ENCODE measurements around the gene IFI44. TPM values are rescaled to one million over a fixed set of nuclear protein-coding genes. Genes with fewer than 3 reads are reported as not detected.

IFI44 gene
- total and polyA plus RNA-seq, 2 experiments from 2014 or later: not detected

- H3K4me2 ChIP-seq: no peak overlapping the region
- peaks cover 8% of the 10 kb centered on the region; the same call in 2 of the 3 replicates for H3K9me3 Mint-ChIP-seq
- H4K20me1 ChIP-seq (replicated peaks; ENCODE audit: insufficient read depth): no peaks in the 10 kb centered on the region
- no peak overlapping the region for H3K4me3 ChIP-seq
- H3K79me2 ChIP-seq (replicated peaks; ENCODE audit: insufficient read depth): no peaks in the 10 kb centered on the region
- no peaks in the 10 kb centered on the region for H3K4me1 Mint-ChIP-seq
- H3K27me3 ChIP-seq (ENCODE audit: insufficient read depth): no peaks in the 10 kb centered on the region
- no peak overlapping the region for H3K27ac ChIP-seq (ENCODE audit: low read depth)
- H3K27ac Mint-ChIP-seq: no peak overlapping the region
- no peaks in the 10 kb centered on the region for H3K36me3 ChIP-seq (ENCODE audit: insufficient read depth)
- H3K27me3 Mint-ChIP-seq (ENCODE audit: insufficient read depth, low read depth, poor library complexity): no peaks in the 10 kb centered on the region
- H3K4me3 Mint-ChIP-seq: no peak overlapping the region
- no peak for ATAC-seq
- no peak for DNase-seq (ENCODE audit: low spot score)
- TF ChIP-seq ZNF114 (CRISPR knock-in tag; IDR thresholded peaks at IDR 0.05): no peak
- TF ChIP-seq ZNF331 (CRISPR knock-in tag; IDR thresholded peaks at IDR 0.05; ENCODE audit: low read depth): no peak
- TF ChIP-seq, protein P1, sequence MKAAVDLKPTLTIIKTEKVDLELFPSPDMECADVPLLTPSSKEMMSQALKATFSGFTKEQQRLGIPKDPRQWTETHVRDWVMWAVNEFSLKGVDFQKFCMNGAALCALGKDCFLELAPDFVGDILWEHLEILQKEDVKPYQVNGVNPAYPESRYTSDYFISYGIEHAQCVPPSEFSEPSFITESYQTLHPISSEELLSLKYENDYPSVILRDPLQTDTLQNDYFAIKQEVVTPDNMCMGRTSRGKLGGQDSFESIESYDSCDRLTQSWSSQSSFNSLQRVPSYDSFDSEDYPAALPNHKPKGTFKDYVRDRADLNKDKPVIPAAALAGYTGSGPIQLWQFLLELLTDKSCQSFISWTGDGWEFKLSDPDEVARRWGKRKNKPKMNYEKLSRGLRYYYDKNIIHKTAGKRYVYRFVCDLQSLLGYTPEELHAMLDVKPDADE (IDR thresholded peaks at IDR 0.05): no peak
- no peak for TF ChIP-seq CREB1 (CRISPR knock-in tag; IDR thresholded peaks at IDR 0.05; ENCODE audit: low read depth)
- no peak for TF ChIP-seq EZH2 (IDR thresholded peaks at IDR 0.05; ENCODE audit: low read depth, unreplicated experiment)
- no peak for TF ChIP-seq REST (IDR thresholded peaks at IDR 0.05; ENCODE audit: unreplicated experiment)
- TF ChIP-seq ZNF462 (CRISPR knock-in tag; IDR thresholded peaks at IDR 0.05): no peak
- TF ChIP-seq EZH2phosphoT487 (IDR thresholded peaks at IDR 0.05; ENCODE audit: unreplicated experiment): no peak
- TF ChIP-seq, protein P2, sequence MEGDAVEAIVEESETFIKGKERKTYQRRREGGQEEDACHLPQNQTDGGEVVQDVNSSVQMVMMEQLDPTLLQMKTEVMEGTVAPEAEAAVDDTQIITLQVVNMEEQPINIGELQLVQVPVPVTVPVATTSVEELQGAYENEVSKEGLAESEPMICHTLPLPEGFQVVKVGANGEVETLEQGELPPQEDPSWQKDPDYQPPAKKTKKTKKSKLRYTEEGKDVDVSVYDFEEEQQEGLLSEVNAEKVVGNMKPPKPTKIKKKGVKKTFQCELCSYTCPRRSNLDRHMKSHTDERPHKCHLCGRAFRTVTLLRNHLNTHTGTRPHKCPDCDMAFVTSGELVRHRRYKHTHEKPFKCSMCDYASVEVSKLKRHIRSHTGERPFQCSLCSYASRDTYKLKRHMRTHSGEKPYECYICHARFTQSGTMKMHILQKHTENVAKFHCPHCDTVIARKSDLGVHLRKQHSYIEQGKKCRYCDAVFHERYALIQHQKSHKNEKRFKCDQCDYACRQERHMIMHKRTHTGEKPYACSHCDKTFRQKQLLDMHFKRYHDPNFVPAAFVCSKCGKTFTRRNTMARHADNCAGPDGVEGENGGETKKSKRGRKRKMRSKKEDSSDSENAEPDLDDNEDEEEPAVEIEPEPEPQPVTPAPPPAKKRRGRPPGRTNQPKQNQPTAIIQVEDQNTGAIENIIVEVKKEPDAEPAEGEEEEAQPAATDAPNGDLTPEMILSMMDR (conservative IDR thresholded peaks at IDR 0.05; ENCODE audit: low read depth in 2 of 2): no peak
- no peak for TF ChIP-seq NANOG (IDR thresholded peaks at IDR 0.05; ENCODE audit: borderline replicate concordance)
- TF ChIP-seq STAT1 (IDR thresholded peaks at IDR 0.05; ENCODE audit: unreplicated experiment): no peak
- TF ChIP-seq POLR2AphosphoS5 (IDR thresholded peaks at IDR 0.05; ENCODE audit: low read depth): no peak
- no peak for TF ChIP-seq JUNB (IDR thresholded peaks at IDR 0.05; ENCODE audit: unreplicated experiment)
- 0 out of 3 replicates have a peak, but pooled peaks cover under 1% of the 10 kb centered on the region for H3K36me3 Mint-ChIP-seq (ENCODE audit: low read depth)
- H3K4me1 ChIP-seq (ENCODE audit: insufficient read depth): no peaks in the 10 kb centered on the region
- peaks cover 3% of the 10 kb centered on the region; the same call in 1 of the 2 replicates for H3K9me2 ChIP-seq (ENCODE audit: insufficient read depth)
- H2AFZ ChIP-seq: no peak overlapping the region
- H3F3A ChIP-seq (replicated peaks; ENCODE audit: low read depth): no peaks in the 10 kb centered on the region
Observed at GRCh38 chr1:78641558-78641957, 8.1 kb upstream of the IFI44 start.

Measured in GM23338 (cell line).